ENCODE results near the gene EIF4A2. TPM values are rescaled to one million over a fixed set of nuclear protein-coding genes. Genes with fewer than 3 reads are reported as not detected.

EIF4A2 gene
- total RNA-seq, 1 donor from 2014 or later, result 260 TPM

- DNase-seq (ENCODE audit: low spot score), result no peak
- no peak for TF ChIP-seq CTCF (IDR thresholded peaks at IDR 0.05; ENCODE audit: unreplicated experiment)
- peaks cover 12% of the 10 kb centered on the region for H3K27me3 Mint-ChIP-seq (ENCODE audit: unreplicated experiment)
- peak overlapping the region; percentile 22 for H3K27ac Mint-ChIP-seq (ENCODE audit: unreplicated experiment)
- no peaks in the 10 kb centered on the region for H3K9me3 Mint-ChIP-seq (ENCODE audit: unreplicated experiment)
- H3K36me3 Mint-ChIP-seq (ENCODE audit: low read depth, unreplicated experiment), result peaks cover 63% of the 10 kb centered on the region
- peak overlapping the region; percentile 33 for H3K4me3 Mint-ChIP-seq (ENCODE audit: unreplicated experiment)
- peaks cover 41% of the 10 kb centered on the region for H3K4me1 Mint-ChIP-seq (ENCODE audit: unreplicated experiment)
These were observed 4.5 kb downstream of the EIF4A2 start for GRCh38 chr3:186787642-186788481.

- DNase-seq (ENCODE audit: low spot score), result no peak
- peak overlapping the region; percentile 69 for H3K4me3 Mint-ChIP-seq (ENCODE audit: unreplicated experiment)
- peaks cover 59% of the 10 kb centered on the region for H3K36me3 Mint-ChIP-seq (ENCODE audit: low read depth, unreplicated experiment)
- H3K27ac Mint-ChIP-seq (ENCODE audit: unreplicated experiment), result no peak overlapping the region
- no peaks in the 10 kb centered on the region for H3K9me3 Mint-ChIP-seq (ENCODE audit: unreplicated experiment)
- TF ChIP-seq CTCF (IDR thresholded peaks at IDR 0.05; ENCODE audit: unreplicated experiment), result no peak
- peaks cover 6% of the 10 kb centered on the region for H3K27me3 Mint-ChIP-seq (ENCODE audit: unreplicated experiment)
- H3K4me1 Mint-ChIP-seq (ENCODE audit: unreplicated experiment), result peaks cover 37% of the 10 kb centered on the region
These were observed 5.3 kb downstream of the EIF4A2 start for GRCh38 chr3:186788482-186789370.

GRCh38 chr3:186789554-186790260 lies 6.3 kb downstream of the EIF4A2 start:
- Mint-ChIP-seq H3K27ac (ENCODE audit: unreplicated experiment) (no peak overlapping the region), H3K9me3 (ENCODE audit: unreplicated experiment) (no peaks in the 10 kb centered on the region), H3K4me1 (ENCODE audit: unreplicated experiment) (peaks cover 29% of the 10 kb centered on the region), H3K27me3 (ENCODE audit: unreplicated experiment) (peaks cover 1% of the 10 kb centered on the region), H3K4me3 (ENCODE audit: unreplicated experiment) (no peak overlapping the region), H3K36me3 (ENCODE audit: low read depth, unreplicated experiment) (peaks cover 57% of the 10 kb centered on the region)
- TF ChIP-seq CTCF (IDR thresholded peaks at IDR 0.05; ENCODE audit: unreplicated experiment), result no peak
- no peak for DNase-seq (ENCODE audit: low spot score)

- no peak for TF ChIP-seq CTCF (IDR thresholded peaks at IDR 0.05; ENCODE audit: unreplicated experiment)
- peaks cover 1% of the 10 kb centered on the region for H3K27me3 Mint-ChIP-seq (ENCODE audit: unreplicated experiment)
- no peaks in the 10 kb centered on the region for H3K9me3 Mint-ChIP-seq (ENCODE audit: unreplicated experiment)
- H3K4me1 Mint-ChIP-seq (ENCODE audit: unreplicated experiment), result peaks cover 23% of the 10 kb centered on the region
- peaks cover 50% of the 10 kb centered on the region for H3K36me3 Mint-ChIP-seq (ENCODE audit: low read depth, unreplicated experiment)
- no peak for DNase-seq (ENCODE audit: low spot score)
- no peak overlapping the region for H3K4me3 Mint-ChIP-seq (ENCODE audit: unreplicated experiment)
- H3K27ac Mint-ChIP-seq (ENCODE audit: unreplicated experiment), result no peak overlapping the region
These were observed 7.0 kb downstream of the EIF4A2 start for GRCh38 chr3:186790261-186790981.

Data from endothelial cell (in vitro differentiated cells).